Neural cell (in vitro differentiated cells): ENCODE data around the gene REXO1.

Experiments
- EP300 ChIP-seq: fragments of 450-650 bp; conservative IDR thresholded peaks from 2 replicates; pipeline ENCODE4 v1.6.1; 2014; ENCODE audit warnings: antibody characterized with exemption, mild to moderate bottlenecking, moderate library complexity; ENCODE audit not compliant: poor library complexity, severe bottlenecking
- SMC3 ChIP-seq: fragments of 450-650 bp; conservative IDR thresholded peaks from 2 replicates; pipeline ENCODE4 v1.6.1; 2014; ENCODE audit warnings: antibody characterized with exemption, mild to moderate bottlenecking, moderate library complexity; ENCODE audit not compliant: poor library complexity
- TF ChIP-seq, protein P1 (sequence below): fragments of 450-650 bp; IDR thresholded peaks from 2 replicates; pipeline ENCODE4 v1.5.1; 2014; ENCODE audit warnings: antibody characterized with exemption, mild to moderate bottlenecking, moderate library complexity; ENCODE audit not compliant: poor library complexity, severe bottlenecking
- TF ChIP-seq, protein P2 (sequence below): IDR thresholded peaks from 2 replicates; pipeline ENCODE4 v1.6.1; 2012; ENCODE audit warnings: borderline replicate concordance

DNA sequence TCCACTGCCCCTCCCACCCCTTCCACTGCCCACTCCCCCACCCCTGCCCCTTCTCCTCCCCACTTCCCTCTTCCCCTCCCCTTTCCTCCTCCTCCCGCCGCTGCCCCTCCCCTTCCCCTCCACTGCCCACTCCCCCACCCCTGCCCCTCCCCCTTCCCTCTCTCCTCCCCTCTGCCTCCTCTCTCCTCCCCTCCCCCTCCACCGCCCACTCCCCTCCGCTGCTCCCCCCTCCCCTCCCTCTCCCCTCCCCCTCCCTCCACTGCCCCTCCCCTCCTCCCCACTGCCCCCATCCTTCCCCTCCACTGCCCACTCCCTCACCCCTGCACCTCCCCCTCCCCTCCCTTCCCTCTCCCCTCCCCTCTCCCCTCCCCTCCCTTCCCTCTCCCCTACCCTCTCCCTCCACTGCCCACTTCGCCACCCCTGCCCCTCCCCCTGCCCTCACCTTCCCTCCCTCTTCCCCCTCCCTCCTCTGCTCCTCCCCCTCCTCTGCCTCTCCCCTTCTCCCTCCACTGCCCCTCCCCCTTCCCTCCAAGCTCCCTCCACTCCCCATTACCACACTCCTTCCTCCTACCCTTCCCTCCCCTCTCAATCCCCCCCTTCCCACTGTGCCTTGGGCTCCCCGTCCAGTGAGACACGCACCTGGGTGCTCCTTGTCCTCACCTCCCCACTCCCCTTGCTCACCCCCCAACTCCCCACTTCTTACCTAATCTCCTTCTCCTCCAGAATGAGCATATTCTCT lies 58.1 kb downstream of the REXO1 start:
- TF ChIP-seq, protein P1, sequence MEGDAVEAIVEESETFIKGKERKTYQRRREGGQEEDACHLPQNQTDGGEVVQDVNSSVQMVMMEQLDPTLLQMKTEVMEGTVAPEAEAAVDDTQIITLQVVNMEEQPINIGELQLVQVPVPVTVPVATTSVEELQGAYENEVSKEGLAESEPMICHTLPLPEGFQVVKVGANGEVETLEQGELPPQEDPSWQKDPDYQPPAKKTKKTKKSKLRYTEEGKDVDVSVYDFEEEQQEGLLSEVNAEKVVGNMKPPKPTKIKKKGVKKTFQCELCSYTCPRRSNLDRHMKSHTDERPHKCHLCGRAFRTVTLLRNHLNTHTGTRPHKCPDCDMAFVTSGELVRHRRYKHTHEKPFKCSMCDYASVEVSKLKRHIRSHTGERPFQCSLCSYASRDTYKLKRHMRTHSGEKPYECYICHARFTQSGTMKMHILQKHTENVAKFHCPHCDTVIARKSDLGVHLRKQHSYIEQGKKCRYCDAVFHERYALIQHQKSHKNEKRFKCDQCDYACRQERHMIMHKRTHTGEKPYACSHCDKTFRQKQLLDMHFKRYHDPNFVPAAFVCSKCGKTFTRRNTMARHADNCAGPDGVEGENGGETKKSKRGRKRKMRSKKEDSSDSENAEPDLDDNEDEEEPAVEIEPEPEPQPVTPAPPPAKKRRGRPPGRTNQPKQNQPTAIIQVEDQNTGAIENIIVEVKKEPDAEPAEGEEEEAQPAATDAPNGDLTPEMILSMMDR, result no peak
- TF ChIP-seq, protein P2, sequence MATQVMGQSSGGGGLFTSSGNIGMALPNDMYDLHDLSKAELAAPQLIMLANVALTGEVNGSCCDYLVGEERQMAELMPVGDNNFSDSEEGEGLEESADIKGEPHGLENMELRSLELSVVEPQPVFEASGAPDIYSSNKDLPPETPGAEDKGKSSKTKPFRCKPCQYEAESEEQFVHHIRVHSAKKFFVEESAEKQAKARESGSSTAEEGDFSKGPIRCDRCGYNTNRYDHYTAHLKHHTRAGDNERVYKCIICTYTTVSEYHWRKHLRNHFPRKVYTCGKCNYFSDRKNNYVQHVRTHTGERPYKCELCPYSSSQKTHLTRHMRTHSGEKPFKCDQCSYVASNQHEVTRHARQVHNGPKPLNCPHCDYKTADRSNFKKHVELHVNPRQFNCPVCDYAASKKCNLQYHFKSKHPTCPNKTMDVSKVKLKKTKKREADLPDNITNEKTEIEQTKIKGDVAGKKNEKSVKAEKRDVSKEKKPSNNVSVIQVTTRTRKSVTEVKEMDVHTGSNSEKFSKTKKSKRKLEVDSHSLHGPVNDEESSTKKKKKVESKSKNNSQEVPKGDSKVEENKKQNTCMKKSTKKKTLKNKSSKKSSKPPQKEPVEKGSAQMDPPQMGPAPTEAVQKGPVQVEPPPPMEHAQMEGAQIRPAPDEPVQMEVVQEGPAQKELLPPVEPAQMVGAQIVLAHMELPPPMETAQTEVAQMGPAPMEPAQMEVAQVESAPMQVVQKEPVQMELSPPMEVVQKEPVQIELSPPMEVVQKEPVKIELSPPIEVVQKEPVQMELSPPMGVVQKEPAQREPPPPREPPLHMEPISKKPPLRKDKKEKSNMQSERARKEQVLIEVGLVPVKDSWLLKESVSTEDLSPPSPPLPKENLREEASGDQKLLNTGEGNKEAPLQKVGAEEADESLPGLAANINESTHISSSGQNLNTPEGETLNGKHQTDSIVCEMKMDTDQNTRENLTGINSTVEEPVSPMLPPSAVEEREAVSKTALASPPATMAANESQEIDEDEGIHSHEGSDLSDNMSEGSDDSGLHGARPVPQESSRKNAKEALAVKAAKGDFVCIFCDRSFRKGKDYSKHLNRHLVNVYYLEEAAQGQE, result no peak
- TF ChIP-seq SMC3 (no peak), EP300 (no peak)
